GM18517 (cell line): ENCODE data around the gene ACSL6.

ENCODE experiments used
- ATAC-seq: cut with Tn5 transposase; IDR thresholded peaks from one replicate; pipeline ENCODE4 v1.9.1; 2021; ENCODE audit warnings: mild to moderate bottlenecking, moderate library complexity; ENCODE audit not compliant: unreplicated experiment

ACSL6 gene

GRCh38 chr5:132011622-132012343, at the start of gene ACSL6:
ACSL6 (minus strand) TSS chr5:132011658; CDS start chr5:132011553, 105 bp downstream.
- ATAC-seq, result no peak

GRCh38 chr5:132060501-132061161, 49.2 kb upstream of the ACSL6 start, which contains the start of gene IL3:
IL3 (plus strand) TSS chr5:132060655; CDS start chr5:132060707, 52 bp downstream.
- ATAC-seq, result no peak

- ATAC-seq, result no peak
Observed at GRCh38 chr5:132059696-132060500, 48.4 kb upstream of the ACSL6 start.

GRCh38 chr5:132059043-132059695, 47.7 kb upstream of the ACSL6 start:
- no peak for ATAC-seq

- ATAC-seq, result no peak
Observed at GRCh38 chr5:132058646-132059042, 47.2 kb upstream of the ACSL6 start.

- ATAC-seq, result no peak
Observed at GRCh38 chr5:132057498-132058255, 46.2 kb upstream of the ACSL6 start.

GRCh38 chr5:132056610-132057497, 45.4 kb upstream of the ACSL6 start:
- no peak for ATAC-seq

- ATAC-seq, result no peak
Observed at GRCh38 chr5:132055808-132056609, 44.6 kb upstream of the ACSL6 start.

GRCh38 chr5:132055441-132055807, 44.0 kb upstream of the ACSL6 start:
- ATAC-seq, result no peak

GRCh38 chr5:132054697-132055440, 43.4 kb upstream of the ACSL6 start:
- no peak for ATAC-seq

- no peak for ATAC-seq
Observed at GRCh38 chr5:132054031-132054696, 42.7 kb upstream of the ACSL6 start.

GRCh38 chr5:132053483-132053882, 42.0 kb upstream of the ACSL6 start:
- ATAC-seq, result no peak

GRCh38 chr5:132052520-132052919, 41.1 kb upstream of the ACSL6 start:
- ATAC-seq, result no peak

GRCh38 chr5:132050661-132051552, 39.4 kb upstream of the ACSL6 start:
- ATAC-seq, result no peak

GRCh38 chr5:132050136-132050535, 38.7 kb upstream of the ACSL6 start:
- no peak for ATAC-seq

GRCh38 chr5:132049559-132049958, 38.1 kb upstream of the ACSL6 start:
- no peak for ATAC-seq
